Osteoblast (primary cell): ENCODE measurements around the gene LRRC2. TPM values are rescaled to one million over a fixed set of nuclear protein-coding genes. Genes with fewer than 3 reads are reported as not detected.
A peak's percentile ranks its signal among the peaks of the same experiment; 100 is the strongest.

Source experiments
- DNase-seq: peaks from one replicate; pipeline ENCODE4 v3.0.0; 2011; ENCODE audit warnings: low spot score, mixed read lengths; ENCODE audit not compliant: insufficient read length; ENCODE audit errors: missing footprints
- H2AFZ ChIP-seq: 2 replicates; pipeline ENCODE4 v1.6.0; 2011; ENCODE audit warnings: mild to moderate bottlenecking, low read length
- H3K27ac ChIP-seq: 2 replicates; pipeline ENCODE4 v1.5.1; 2011; ENCODE audit warnings: mild to moderate bottlenecking, low read depth, low read length, moderate library complexity
- H3K27me3 ChIP-seq: 2 replicates; pipeline ENCODE4 v1.6.0; 2012; ENCODE audit warnings: mild to moderate bottlenecking, control low read depth, inconsistent platforms, low read length, moderate library complexity; ENCODE audit not compliant: insufficient read depth
- H3K36me3 ChIP-seq: 2 replicates; pipeline ENCODE4 v1.5.1; 2011; ENCODE audit warnings: mild to moderate bottlenecking, low read length, control low read depth, moderate library complexity; ENCODE audit not compliant: insufficient read depth
- H3K4me1 ChIP-seq: 2 replicates; pipeline ENCODE4 v1.5.1; 2011; ENCODE audit warnings: mild to moderate bottlenecking, low read length, control low read depth, moderate library complexity; ENCODE audit not compliant: insufficient read depth
- H3K4me2 ChIP-seq: 2 replicates; pipeline ENCODE4 v1.6.0; 2011; ENCODE audit warnings: mild to moderate bottlenecking, low read length; ENCODE audit not compliant: insufficient read depth
- H3K4me3 ChIP-seq: fragments of 200-600 bp; sonication (generic); 3 replicates; pipeline ENCODE4 v1.5.1; 2012; ENCODE audit warnings: mild to moderate bottlenecking, low read length, inconsistent platforms; ENCODE audit not compliant: insufficient read depth
- H3K79me2 ChIP-seq: 2 replicates; pipeline ENCODE4 v1.6.0; 2012; ENCODE audit warnings: mild to moderate bottlenecking, low read length, control low read depth, inconsistent platforms; ENCODE audit not compliant: insufficient read depth
- H3K9me3 ChIP-seq: 2 replicates; pipeline ENCODE4 v1.5.1; 2011; ENCODE audit warnings: low read depth, low read length, control low read depth
- H4K20me1 ChIP-seq: 2 replicates; pipeline ENCODE4 v1.6.0; 2012; ENCODE audit warnings: mild to moderate bottlenecking, low read length, control low read depth; ENCODE audit not compliant: insufficient read depth
- total RNA-seq: library from RNA; depleted of rRNA; stranded (reverse); fragments of >200 nt; gene quantifications from 2 replicates; pipeline ENCODE4 v1.2.3, GENCODE V29; 2012
- TF ChIP-seq, protein P1 (sequence below): IDR thresholded peaks from 2 replicates; pipeline ENCODE4 v1.5.1; 2011; ENCODE audit warnings: mild to moderate bottlenecking, low read depth, low read length, moderate library complexity; ENCODE audit errors: extremely low read depth

LRRC2 gene
- total RNA-seq, 1 donor, result 5.1 TPM

DNA sequence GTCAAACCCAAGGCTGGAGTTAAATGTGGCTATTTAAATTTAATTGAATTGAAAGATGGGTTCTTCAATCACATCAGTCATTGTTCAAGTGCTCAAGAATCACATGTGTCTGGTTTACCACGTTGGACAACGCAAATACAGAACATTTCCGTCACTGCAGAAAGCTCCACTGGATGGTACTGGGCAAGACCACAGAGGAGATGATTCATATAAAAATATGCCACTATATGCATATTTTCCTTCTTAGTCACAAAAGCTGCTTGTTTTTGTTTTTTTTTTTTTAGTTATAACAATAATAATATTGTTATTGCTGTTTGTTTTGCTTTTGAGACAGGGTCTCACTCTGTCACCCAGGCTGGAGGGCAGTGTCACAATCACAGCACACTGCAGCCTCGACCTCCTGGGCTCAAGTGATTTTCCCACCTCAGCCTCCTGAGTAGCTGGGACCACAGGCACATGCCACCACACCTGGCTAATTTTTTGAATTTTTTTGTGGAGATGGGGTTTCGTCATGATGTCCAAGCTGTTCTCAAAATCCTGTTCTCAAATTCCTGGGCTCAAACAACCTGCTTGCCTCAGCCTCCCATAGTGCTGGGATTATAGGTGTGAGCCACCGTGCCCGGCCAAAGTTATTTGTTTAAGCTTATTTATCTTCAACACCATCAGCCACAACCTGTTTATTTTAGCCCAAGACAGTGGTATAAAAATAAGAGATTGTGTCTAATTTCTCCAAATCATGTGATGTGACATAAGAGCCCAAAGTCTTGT is 48.9 kb downstream of the LRRC2 start:
- H3K4me2 ChIP-seq, result no peak overlapping the region
- H3K36me3 ChIP-seq, result no peaks in the 10 kb centered on the region
- H3K4me3 ChIP-seq, result no peak overlapping the region
- H3K4me1 ChIP-seq, result peaks cover 13% of the 10 kb centered on the region
- H3K27ac ChIP-seq, result peak overlapping the region; percentile 55
- no peaks in the 10 kb centered on the region for H3K9me3 ChIP-seq
- no peaks in the 10 kb centered on the region for H4K20me1 ChIP-seq
- TF ChIP-seq, protein P1, sequence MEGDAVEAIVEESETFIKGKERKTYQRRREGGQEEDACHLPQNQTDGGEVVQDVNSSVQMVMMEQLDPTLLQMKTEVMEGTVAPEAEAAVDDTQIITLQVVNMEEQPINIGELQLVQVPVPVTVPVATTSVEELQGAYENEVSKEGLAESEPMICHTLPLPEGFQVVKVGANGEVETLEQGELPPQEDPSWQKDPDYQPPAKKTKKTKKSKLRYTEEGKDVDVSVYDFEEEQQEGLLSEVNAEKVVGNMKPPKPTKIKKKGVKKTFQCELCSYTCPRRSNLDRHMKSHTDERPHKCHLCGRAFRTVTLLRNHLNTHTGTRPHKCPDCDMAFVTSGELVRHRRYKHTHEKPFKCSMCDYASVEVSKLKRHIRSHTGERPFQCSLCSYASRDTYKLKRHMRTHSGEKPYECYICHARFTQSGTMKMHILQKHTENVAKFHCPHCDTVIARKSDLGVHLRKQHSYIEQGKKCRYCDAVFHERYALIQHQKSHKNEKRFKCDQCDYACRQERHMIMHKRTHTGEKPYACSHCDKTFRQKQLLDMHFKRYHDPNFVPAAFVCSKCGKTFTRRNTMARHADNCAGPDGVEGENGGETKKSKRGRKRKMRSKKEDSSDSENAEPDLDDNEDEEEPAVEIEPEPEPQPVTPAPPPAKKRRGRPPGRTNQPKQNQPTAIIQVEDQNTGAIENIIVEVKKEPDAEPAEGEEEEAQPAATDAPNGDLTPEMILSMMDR, result no peak
- no peak overlapping the region for H2AFZ ChIP-seq
- no peak for DNase-seq
- H3K79me2 ChIP-seq, result no peaks in the 10 kb centered on the region
- H3K27me3 ChIP-seq, result no peaks in the 10 kb centered on the region

DNA sequence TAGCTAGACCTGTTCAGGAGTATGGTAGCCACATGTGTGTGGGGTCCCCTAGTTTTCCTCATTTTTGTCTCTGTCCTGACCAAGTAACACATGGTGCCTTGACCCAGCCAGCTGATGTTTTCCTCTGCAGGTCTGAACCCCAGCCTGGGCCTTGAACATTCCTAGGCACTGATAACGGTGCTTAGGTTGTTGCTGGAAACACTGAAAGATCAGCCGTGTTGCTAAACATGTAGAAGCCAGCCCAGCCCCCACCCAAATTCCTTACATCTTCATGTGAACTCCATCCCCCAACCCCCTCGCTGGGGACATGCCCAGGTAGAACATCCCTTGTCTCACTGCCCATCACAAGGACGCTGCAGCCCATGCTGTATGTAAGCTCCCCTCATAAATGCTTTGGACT is 49.6 kb downstream of the LRRC2 start:
- no peaks in the 10 kb centered on the region for H4K20me1 ChIP-seq
- no peaks in the 10 kb centered on the region for H3K36me3 ChIP-seq
- TF ChIP-seq, protein P1, result no peak
- H3K27ac ChIP-seq, result peak overlapping the region; percentile 55
- no peaks in the 10 kb centered on the region for H3K27me3 ChIP-seq
- H3K79me2 ChIP-seq, result no peaks in the 10 kb centered on the region
- no peak for DNase-seq
- no peaks in the 10 kb centered on the region for H3K9me3 ChIP-seq
- peaks cover 13% of the 10 kb centered on the region for H3K4me1 ChIP-seq
- no peak overlapping the region for H2AFZ ChIP-seq
- H3K4me3 ChIP-seq, result no peak overlapping the region
- H3K4me2 ChIP-seq, result no peak overlapping the region

DNA sequence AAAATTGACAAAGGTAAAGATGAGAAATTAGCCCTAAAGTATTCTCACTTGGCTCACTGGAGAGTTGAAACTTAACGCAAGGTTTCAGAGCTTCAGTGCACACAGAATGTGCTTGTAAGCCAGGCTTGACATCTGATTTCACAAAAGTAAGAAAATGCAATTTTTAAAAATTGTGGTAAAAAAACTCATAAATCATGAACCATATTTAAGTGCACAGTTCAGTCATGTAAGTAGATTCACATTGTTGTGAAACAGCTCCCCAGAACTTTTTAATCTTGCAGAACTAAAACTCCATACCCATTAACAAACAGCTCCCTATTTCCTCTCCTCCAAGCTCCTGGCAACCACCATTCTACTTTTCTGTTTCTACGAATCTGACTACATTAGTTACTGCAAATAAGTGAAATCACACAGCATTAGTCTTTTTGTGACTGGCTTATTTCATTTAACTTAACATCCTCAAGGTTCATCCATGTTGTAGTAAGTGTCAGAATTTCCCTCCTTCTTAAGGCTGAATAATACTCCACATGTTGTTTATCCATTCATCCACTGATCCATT is 53.8 kb downstream of the LRRC2 start:
- TF ChIP-seq, protein P1, result no peak
- no peak overlapping the region for H3K27ac ChIP-seq
- H3K27me3 ChIP-seq, result no peaks in the 10 kb centered on the region
- H4K20me1 ChIP-seq, result no peaks in the 10 kb centered on the region
- H3K4me1 ChIP-seq, result peaks cover 11% of the 10 kb centered on the region
- no peaks in the 10 kb centered on the region for H3K36me3 ChIP-seq
- no peaks in the 10 kb centered on the region for H3K9me3 ChIP-seq
- H3K4me3 ChIP-seq, result no peak overlapping the region
- no peaks in the 10 kb centered on the region for H3K79me2 ChIP-seq
- no peak overlapping the region for H2AFZ ChIP-seq
- H3K4me2 ChIP-seq, result no peak overlapping the region
- no peak for DNase-seq

DNA sequence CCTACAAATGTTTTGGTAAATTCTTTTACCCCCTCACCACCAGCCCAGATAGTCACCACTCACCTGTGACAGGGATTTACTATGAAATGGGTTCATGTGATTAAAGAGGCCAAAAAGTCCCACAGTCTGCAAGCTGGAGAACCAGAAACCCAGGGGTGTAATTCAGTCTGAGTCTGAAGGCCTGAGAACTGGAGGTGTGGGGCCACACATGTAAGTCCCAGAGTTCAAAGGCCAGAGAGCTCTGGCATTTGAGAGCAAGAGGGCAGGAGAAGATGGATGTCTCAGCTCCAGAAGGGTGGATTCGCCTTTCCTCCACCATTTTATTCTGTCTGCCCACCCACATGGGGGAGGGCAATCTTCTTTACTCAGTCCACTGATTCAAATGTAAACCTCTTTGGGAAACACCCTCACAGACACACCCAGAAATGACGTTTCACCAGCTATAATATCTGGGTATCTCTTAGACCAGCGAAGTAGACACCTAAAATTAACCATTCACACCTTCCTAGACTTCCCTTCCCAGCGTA is 56.4 kb downstream of the LRRC2 start:
- Histone ChIP-seq H3K27me3 (no peaks in the 10 kb centered on the region), H3K4me2 (no peak overlapping the region), H3K27ac (no peak overlapping the region), H2AFZ (no peak overlapping the region), H3K4me1 (no peaks in the 10 kb centered on the region), H3K36me3 (no peaks in the 10 kb centered on the region), H3K9me3 (no peaks in the 10 kb centered on the region), H3K4me3 (no peak overlapping the region), H4K20me1 (no peaks in the 10 kb centered on the region), H3K79me2 (no peaks in the 10 kb centered on the region)
- no peak for DNase-seq
- TF ChIP-seq, protein P1, result no peak
